Activated T-cell treated with anti-CD3 and anti-CD28 coated beads for 24 hours (primary cell): ENCODE results near the gene PVALB.
A peak's percentile ranks its signal among the peaks of the same experiment; 100 is the strongest.

Experiments
- DNase-seq: peaks from one replicate; pipeline ENCODE4 v3.0.0-alpha.2; 2020; ENCODE audit warnings: low read depth

Gene PVALB

GRCh38 chr22:36772451-36772850 is 44.4 kb downstream of the PVALB start:
- DNase-seq: no peak

GRCh38 chr22:36771356-36772063 is 45.3 kb downstream of the PVALB start:
- DNase-seq: no peak

- no peak for DNase-seq
These were observed 46.2 kb downstream of the PVALB start for GRCh38 chr22:36770513-36771231.

GRCh38 chr22:36769541-36770512 is 47.0 kb downstream of the PVALB start:
- no peak for DNase-seq

- DNase-seq: no peak
These were observed 48.2 kb downstream of the PVALB start for GRCh38 chr22:36768616-36769015.

GRCh38 chr22:36768141-36768540 is 48.7 kb downstream of the PVALB start:
- DNase-seq: no peak

GRCh38 chr22:36767035-36767775 is 49.6 kb downstream of the PVALB start:
- DNase-seq: no peak

- DNase-seq: no peak
These were observed 50.8 kb downstream of the PVALB start for GRCh38 chr22:36765943-36766450.

GRCh38 chr22:36765131-36765942 is 51.5 kb downstream of the PVALB start:
- no peak for DNase-seq

GRCh38 chr22:36764641-36765040 is 52.2 kb downstream of the PVALB start:
- no peak for DNase-seq

GRCh38 chr22:36764060-36764459 is 52.8 kb downstream of the PVALB start:
- no peak for DNase-seq

GRCh38 chr22:36763576-36763975 is 53.3 kb downstream of the PVALB start:
- DNase-seq: no peak

- DNase-seq: no peak
These were observed 54.1 kb downstream of the PVALB start for GRCh38 chr22:36762687-36763260.

- no peak for DNase-seq
These were observed 55.1 kb downstream of the PVALB start for GRCh38 chr22:36761553-36762240.

- no peak for DNase-seq
These were observed 56.0 kb downstream of the PVALB start for GRCh38 chr22:36760786-36761185.

- no peak for DNase-seq
These were observed 57.2 kb downstream of the PVALB start for GRCh38 chr22:36759481-36760159.

GRCh38 chr22:36758792-36759271 is 58.0 kb downstream of the PVALB start:
- DNase-seq: no peak

GRCh38 chr22:36757668-36758211 is 59.1 kb downstream of the PVALB start:
- peak; percentile 65 for DNase-seq
